ENCODE data around the gene MEN1.

MEN1 gene

DNA sequence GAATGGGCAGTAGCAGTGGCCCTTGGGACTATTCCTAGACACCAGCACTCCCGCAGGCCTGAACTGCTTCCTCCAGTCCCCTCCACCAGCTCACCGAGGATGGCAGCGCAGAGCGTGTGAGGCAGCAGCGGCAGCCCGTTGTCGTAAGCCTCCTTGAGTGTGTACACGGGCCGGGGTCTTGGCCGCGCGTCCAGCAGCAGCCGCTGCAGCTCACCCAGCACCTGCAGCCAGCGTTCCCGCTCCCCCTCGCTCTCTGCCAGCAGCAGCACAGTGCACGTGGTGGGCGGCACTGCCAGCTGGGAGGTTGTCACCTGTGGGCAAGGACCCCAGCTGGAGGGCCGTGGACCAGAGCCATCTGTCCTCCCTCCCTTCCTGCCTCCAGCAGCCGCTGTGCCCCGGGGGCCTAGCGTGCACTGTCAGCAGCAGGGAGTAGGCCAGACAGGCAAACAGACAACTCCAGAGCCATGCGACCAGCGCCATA lies 21.1 kb upstream of the MEN1 start:
- no peak for DNase-seq

DNA sequence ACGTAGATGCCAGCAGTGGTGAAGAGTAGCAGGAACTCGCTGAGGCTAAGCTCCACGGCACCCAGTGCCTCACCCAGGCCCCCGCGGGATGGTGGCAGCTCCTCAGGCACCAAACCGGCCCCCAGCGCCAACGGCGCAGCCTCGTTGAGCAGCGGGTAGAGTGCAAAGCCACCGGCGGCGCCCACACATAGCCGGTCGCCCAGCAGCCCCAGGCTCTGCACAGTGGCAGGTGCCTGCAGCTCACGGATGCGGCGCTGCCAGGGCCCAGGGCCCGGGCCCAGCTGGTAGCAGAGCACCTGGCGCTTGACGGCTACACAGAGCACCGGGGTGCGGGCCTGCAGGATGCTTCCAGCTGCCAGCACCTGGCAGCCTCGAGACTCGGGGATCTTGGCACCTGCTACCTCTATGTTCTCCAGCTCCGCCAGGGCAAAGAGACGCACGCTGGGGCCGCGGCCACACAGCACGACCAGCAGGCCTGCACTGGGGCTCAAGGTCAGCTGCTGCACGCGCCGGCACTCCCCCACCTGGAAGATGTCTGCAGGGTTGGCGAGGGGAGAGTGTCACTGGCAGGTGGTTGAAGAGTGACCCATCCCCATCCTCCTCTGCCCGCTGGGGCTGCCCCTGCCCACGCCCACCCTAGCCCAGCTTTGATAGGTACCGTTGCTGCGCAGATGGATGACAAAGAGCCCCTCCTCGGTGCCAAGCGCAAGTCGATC lies 19.3 kb upstream of the MEN1 start:
- no peak for DNase-seq

DNA sequence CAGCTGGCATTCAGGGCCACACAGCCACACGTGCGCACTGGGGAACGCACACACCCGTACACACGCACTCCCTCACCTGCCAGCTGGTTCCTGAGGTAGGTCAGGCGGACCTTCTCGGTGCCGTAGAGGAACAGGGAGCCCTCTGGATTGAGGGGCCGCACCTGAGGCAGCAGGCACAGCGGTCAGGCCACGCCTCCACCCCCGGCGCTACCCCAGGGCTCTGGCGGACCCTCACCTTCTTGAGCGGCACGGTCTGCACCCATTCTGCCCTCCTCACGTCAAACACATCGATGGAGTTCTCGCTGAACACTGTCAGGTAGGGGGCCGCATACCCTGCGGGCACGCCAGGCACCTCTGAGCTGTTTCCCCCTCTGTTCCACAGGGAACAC lies 17.1 kb upstream of the MEN1 start:
- DNase-seq: no peak

DNA sequence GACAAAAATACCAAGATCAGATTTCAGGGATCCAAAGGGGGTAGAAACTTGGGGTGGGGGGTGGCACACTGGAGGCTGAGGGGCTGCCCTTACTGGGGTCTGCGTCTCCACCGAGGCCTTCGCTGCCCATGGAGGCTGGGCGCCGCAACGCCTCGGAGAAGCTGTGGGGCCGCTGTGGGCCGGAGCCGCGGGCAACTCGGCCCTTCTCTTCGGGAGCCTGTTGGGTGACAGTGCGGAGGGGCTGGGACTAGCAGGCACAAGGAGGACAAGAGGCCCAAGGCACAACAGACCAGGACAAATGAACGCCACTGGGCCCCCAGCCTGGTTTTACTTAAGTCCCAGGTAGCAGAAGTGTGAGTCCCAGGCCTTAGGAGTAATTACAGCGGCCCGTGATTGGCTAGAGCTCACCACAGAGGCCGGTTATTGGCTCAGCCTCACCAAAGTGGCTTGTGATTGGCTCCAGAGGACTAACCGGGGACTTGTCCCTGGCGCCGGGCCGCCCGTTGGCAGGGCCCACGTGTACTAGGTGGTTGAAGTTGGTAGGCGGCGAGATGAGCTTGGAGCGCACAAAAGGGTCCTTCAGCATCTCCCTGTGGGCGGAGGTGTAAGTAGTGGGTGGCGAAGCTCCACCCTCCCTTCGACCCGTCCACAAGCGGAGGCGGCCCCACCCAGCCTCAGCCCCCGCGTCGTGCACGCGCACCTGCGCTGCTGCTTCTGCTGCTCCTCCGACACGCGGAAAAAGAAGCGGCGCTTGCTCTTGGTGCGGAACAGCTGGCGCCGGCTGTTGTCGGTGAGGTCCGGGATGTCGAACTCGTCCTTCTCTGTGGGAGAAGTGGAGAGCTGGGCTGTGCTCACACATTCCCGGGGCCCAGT lies 16.5 kb upstream of the MEN1 start:
- no peak for DNase-seq

DNA sequence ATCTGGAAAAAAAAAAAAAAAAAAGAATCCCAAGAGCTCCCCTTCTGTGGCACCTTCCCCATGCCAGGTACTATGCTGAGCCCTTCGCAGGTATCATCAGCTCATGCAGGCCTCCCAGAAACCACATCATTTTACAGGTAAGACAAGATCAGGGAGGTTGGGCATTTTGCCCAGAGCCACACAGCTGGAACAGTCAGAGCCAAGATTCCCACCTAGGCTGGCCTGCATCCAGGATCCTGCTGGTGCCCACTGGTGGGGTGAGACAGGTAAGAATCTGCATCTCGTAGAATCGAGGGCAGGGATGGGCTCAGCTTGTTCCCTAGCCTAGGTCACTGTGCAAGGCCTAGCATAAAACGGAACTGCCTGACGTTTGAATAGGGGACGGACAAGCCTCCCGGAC lies 15.7 kb upstream of the MEN1 start:
- no peak for DNase-seq

DNA sequence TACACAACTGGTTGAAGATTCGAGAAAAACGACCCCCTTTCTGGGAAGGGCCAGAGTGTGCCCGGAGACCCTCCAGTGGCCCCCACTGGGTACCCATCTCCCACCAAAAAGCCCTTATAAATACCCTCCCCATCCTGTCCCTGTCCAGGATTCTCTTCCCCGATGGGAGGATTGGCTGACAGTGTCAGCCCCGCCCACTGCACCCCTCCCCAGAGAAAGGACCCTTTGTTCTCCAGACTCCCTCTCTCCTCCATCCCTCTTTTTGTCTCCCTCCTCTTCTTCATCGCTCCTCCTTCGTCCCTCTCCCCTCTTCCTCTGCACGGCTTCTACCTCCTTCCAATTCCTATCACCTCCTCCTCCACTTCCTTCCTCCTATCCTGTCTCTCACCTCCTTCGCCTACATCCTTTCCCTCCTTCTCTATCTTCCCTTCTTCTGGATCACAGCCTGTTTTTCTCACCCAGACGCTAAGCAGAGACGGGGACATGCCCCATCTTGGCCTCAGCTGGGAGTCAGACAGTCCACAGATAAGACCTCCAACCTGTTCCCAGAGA lies 13.3 kb upstream of the MEN1 start:
- no peak for DNase-seq

DNA sequence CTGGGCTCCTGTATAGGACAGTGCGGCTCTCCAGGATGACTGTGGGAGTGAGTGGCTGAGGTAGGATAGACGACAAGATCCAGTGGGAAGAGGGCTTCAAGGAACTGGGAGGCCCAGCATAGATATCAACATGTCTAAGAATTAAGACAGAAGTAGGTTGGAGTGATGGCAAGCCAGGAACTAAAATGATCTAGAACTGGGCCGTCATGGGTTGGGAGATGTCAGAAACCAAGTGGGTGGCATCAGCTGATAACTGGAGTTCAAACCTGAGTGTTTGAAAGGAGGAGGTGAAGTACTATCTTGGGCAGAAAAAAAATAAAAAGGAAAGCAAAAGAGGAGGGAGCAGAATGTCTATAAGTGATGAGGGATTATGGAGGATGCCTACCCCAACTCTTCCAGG lies 7.1 kb upstream of the MEN1 start:
- DNase-seq: no peak

DNA sequence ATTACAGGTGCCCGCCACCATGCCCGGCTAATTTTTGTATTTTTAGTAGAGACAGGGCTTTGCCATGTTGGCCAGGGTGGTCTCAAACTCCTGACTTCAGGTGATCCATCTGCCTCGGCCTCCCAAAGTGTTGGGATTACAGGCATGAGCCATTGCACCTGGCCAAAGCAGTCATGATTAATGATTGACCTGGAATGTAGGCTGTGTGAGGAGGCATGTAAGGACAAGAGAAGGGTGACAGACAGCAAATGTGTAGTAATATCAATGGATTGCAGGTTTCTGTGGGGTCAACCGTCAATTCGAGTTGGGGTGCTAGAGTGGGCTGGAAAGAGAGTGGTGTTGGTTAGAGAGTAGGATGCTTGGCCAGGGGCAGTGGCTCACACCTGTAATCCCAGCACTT lies 5.1 kb upstream of the MEN1 start:
- peak; percentile 63 for DNase-seq

DNA sequence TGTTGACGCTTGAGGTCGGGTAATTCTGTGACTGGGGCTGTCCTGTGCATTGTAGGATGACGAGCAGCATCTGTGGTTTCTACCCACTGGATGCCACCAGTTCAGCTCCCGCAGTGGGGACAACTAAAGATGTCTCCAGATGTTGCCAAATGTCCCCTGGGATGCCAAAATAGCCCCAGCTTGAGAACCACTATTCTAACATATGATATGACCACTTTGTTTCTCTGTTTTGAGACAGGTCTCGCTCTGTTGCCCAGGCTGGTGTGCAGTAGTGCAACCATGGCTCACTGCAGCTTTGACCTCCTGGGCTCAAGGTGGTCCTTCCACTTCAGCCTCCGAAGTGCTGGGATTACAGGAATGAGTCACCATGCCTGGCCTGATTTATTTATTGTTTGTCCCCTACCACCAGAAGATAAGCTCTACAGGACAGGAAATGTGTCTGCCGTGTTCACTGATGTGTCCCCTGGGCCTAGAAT lies 4.4 kb upstream of the MEN1 start:
- peak; percentile 70 for DNase-seq

DNA sequence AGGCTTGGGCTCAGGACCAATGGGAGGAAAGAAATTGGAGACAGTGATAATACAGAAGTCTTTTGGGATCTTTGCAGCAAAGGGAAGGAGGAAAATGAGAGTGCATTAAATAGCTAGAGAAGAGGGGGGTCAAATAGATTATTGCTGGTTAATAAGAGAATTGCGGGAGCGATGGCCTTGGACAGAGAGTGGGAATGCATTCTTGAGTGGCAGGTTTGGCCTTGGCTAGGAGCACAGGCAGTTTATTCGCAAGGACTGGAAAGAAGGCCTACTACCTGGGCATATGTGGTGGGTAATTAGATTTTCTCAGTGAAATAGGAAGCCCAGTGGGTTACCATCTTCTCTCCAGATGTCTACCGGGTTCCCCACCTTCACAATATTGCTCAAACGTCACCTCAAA lies 3.5 kb upstream of the MEN1 start:
- no peak for DNase-seq

DNA sequence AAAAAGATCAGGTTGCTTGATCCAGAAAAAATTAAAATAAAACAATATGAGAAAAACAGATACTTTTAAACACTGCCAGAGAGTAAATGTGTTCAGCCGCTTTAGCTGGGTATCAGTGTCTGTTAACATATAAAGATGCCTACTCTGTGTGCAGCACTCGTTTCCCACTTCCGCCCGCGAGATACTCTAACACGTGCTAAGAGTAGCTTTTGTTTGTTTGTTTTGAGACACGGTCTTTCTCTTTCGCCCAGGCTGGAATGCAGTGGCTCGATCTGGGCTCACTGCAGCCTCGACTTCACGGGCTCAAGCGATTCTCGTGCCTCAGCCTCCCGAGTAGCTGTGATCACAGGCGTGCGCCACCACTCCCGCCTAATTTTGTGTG lies 531 bp upstream of the MEN1 start:
- DNase-seq: peak; percentile 94

DNA sequence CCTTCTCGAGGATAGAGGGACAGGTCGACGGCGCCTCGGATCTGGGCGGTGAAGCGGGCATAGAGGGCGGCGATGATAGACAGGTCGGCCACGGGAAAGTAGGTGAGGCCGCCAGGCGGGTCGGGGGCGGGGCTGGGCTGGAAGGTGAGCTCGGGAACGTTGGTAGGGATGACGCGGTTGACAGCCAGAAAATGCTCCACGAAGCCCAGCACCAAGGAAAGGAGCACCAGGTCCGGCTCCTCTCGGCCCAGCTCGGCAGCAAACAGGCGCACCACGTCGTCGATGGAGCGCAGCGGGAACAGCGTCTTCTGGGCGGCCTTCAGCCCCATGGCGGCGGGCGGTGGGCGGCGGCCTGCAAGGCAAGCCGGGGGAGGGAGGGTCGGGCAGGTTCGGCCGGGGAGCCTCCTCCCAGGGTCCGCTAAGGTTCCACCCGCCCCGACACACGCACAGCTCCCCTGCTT lies 540 bp downstream of the MEN1 start:
- peak; percentile 73 for DNase-seq

DNA sequence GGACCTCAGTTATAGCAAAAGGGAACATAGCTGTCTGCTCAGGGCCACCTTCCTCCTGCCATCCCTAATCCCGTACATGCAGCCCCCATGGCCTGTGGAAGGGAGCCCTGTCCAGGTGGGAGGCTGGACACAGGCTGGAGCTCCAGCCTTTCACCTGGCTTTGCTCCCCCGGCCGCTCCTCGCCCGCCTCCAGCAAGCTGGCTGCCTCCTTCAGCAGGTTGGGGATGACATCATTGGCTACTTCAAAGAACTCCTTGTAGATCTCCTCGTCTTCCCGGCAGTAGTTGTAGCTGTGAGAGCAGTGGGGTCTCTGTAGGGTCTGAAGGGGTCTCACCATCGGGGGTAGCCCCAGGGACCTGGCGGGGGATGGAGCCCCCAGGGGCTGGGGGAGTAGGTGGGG lies 4.9 kb downstream of the MEN1 start:
- no peak for DNase-seq

DNA sequence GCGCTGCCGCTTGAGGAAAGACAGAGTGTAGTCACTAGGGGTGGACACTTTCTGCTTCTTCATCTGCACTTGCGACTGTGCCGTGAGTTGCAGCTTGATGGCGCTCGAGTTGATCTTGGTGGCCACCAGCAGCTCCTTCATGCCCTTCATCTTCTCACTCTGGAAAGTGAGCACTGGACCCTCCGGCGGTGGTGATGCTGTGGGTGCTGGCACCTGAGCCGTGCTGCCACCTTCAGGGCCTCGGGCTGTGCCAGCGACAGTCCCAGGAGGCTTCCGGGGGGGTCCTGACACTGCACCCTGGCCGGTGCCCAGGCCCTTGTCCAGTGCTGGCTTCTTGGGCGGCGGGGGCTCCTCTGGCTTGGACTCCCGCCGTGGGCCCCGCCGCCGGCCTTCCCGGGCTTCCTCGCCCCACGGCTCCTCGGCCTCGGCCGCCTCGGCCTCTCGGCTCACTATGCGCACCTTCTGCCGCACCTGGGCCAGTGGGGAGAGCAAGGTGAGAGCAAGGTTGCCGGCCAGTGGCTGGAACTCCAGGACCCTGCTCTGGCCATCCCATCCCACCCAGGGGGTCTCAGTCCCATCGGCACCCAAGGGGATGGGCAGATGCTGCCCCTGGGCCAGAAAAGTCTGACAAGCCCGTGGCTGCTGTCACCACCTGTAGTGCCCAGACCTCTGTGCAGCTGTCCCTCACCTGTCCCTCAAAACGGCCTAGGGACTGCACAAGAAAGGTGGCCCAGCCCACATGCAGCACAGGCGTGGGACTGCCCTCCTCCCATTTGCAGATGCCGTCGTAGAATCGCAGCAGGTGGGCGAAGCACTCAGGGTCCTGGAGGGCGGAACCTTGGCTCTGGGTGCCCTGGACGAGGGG lies 5.8 kb downstream of the MEN1 start:
- DNase-seq: peak; percentile 40

DNA sequence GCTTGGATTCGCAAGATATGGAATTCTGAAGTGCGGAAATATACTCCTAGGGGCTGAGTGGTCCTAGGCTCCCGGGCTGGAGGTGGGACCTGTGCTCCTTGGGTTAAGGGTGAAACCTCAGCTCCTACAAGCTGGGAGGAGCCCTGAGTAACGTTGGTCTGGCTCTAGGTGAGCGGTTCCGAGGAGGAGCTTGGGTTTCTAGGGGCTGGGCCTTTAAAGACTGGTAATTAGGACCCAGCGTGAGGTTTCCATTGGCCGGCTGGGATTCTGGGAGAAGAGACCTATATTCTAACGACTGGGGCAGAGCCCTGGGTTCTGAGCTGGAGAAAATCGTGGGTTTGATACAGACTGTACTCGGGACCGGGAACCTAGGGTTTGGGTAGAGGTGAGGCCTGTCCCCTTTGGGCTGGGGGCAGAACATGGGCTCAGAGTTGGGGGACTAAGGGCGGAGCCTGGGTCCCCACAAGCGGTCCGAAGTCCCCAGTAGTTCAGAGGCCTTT lies 6.5 kb downstream of the MEN1 start:
- DNase-seq: peak; percentile 77

DNA sequence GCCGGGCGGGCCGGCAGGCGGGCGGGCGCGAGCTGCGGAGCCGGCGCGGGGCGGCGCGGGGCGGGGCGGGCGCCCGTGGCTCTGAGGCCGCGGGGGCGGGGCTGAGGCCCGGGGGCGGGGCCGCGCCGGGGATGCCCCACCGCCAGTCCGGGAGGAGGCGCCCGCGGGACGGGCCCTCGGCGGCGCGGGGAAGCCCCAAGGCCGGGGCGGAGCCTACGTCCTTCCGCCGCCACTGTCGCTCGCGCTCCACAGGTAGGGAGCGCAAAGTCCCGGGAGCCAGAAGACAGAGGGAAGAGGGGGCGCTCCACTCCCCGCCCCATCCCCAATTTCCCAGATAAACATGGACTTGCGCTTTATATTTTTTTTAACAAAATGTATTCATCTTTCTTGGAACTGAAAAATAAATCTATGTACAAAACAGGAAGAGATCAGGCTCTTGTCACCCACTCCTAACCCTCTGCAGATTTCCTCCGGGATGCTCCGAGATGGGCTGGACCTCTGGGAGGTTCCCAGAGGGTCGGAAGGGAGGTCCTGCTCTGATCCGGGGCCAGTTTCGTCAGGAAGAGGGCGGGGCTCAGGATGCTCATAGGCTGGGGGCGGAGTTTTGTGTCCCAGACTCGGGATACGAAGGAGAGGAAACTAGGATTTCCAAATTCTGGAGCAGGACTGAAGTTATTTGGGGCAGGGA lies 7.0 kb downstream of the MEN1 start, which contains the start of gene MAP4K2:
Gene MAP4K2 (minus strand): TSS at position 57 of the 688 bp plus-strand sequence. CDS start 65 bp downstream, outside the sequence.
- peak; percentile 96 for DNase-seq

DNA sequence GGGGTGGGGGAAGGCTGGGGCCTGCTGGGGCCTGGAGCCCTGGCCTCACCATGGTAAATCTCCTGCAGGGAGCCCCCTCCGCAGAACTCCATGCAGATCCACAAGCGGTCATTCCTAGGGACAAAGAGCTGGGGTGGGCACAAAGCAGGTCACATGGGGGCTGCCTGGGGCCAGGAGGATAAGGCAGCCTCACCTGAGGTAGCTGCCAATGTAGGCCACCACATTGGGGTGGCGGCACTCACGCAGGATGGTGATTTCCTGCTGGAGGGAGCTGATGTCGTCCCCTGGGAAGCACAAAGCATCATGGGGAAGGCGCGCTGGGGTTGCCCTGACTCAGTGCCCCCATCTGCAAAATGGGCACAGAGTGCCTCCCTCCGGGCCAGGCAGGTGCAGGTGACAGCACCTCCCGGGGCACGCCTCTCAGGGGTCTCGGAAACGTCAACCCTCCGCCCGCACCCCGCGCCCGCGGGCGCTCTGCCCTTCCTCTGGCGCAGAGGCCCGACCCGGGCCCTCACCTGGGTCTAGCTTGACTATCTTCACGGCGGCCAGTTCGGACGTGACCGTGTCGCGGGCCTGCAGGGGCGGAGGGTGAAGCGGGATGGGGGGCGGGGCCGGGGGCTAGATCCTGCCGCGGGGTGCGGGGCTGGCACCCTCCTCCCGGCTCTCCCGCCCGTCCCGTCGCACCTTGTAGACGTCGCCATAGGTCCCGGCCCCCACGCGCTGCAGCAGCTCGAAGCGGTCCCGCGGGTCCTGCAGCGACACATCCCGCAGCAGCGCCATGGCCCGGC lies 7.8 kb downstream of the MEN1 start:
- peak; percentile 52 for DNase-seq

DNA sequence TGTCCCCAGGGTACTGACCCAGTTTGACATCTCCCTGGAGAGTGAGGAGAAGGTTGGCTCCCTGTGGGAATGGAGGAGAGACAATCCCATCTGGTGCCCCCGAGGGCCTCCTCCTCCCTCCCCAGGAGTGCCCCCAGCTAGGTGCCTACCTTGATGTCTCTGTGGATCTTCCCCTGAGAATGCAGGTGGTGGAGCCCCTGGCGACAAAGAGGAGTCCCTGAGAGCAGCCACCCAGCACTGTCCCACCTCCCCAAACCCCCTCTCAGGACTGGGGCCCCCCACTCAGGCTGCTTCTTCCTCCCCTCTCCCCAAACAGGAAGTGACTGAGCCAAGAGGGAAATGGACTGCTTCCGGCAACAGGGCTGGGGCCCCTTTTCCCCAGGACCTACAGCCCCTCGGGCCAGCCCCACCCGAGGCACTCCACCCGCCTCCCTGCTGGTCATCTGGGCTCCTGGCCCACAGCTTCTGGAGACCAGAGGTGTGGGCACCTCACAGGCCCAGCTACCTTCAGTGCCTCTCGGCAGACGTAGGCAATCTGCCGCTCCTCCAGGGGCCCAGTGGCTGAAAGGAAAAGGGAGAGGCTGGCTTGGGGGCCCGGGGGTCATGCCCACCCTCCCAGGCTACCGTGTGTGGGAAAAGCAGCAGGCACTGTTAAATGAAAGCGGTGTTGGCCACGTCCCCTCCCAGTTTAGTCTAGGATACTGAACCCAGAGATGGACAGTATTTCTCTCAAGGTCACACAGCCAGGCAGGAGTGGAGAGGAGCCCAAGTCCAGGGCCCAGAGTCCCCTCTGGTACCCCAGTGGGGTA lies 8.6 kb downstream of the MEN1 start:
- no peak for DNase-seq

DNA sequence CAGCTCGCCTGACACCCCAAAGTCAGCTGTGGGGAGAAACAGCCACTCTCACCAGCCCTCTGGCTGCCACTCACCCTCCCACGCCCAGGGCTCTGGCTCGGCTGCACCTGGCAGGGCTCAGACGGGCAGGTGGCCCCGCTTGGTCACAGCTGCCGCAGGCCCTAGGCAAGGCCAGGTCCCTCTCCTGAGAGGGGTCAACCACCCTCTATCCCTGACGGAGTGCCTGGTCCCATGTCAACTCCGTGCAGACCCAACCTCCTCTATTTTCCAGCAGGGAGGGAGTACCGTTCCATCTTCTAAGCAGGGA lies 9.2 kb downstream of the MEN1 start:
- DNase-seq: no peak

All from DMS53 (cell line).